GM21717 (cell line): ENCODE data around the gene NDUFB4.
"Not testable (repeated sequence)": the region's sequence is repeated elsewhere in the genome, so short reads cannot be mapped to it uniquely, and the experiment has no call there.

Experiments
- ATAC-seq: cut with Tn5 transposase; IDR thresholded peaks from one replicate; pipeline ENCODE4 v1.9.1; 2021; ENCODE audit warnings: mild to moderate bottlenecking, moderate library complexity; ENCODE audit not compliant: unreplicated experiment

NDUFB4 gene

DNA sequence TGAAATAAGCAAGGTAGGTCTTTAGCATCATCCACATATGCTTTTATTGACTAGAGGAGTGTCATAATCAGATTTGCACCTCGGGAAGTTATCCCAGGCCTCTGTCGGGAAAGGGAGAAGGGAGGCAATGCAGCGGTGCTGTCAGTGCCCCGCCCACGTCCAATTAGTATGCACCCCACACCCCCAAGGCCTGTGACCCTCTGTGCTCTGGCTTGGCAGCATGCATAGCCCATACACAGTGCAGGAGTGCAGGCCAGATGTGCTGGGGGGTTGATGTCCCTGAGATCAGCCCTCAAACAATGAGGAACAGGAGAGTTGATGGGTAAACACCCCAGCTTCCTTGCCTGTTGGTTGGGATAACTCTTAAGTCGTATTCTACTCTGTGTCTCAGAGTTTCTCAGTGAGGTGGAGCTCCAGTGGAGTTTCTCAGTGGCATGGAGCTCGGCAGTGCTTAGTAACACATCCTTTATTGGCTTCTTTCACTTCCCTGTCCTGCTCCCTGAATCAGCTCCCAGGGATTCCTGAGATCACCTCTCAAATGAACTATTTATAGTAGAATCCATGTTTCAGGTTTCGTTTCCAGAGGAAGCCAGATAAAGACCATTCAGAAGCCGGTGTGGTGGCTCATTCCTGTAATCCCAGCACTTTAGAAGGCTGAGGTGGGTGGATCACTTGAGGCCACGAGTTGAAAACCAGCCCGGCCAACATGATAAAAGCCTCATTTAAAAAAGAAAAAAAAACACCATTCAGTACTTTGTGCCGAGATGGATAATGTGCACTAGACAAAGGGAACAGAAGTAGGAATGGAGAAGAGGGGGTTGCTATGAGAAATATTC is 26.7 kb upstream of the NDUFB4 start:
- no peak for ATAC-seq

DNA sequence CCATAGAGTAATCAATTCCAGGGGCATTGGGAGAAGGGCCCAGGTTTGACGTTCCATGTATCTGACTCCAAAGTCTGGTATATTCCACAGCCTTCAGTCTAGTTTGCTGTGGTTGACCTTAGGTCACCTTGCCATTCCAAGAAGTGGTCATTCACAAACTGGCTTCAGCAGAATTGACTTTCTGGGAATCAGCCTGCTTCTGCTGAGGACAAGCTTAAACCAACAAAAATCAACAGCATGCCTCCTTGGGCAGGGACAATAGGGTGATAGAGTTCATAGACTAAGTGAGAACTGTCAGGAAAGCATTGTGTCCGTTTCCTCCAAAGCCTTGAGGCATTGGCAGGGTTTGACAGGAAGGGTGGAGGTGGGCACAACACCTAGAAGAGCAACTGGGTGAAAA is 24.1 kb upstream of the NDUFB4 start:
- no peak for ATAC-seq

DNA sequence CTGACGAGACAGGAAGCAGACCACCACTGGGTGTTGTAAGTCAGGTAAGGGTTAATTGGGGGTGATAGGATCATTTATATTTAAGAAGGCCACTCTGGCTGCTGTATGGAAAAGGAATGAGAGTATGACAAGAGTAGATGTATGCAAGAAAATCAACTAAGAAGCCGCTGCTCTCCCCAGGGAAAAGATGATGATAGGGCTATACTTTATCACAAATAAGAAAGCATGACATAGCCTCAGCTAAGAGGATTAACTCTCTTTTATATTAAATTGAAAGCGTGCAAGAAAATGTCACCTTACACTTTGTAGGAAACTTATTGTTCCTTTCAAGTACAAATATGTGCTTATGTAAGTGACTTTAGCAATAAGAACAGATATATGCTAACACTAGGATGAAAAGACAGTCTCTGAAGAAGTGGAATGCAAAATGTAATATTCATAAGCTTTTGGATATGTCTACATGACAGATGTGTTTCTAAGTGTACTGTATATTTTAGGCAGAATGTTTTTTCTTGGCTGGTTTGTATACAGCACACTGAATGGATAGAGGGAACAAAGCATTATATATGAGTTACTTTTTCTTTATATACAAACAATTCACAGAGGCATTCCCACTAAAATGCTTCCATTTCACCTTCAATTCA is 8.7 kb upstream of the NDUFB4 start:
- no peak for ATAC-seq

DNA sequence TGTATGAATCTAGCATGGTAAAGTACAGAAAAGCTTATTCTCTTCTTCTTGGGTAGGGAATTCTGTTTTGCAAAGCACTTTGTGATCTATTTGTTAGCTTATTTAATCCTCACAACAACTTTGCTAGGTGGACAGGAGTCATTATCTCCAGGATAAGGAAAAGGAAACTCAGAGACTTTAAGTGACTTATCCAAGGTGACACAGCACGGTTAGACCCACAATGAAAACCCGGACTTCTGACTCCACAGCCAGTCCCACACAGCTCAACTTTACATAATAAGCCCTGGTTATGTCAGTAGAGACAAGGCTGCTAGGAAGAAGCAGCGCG is 384 bp upstream of the NDUFB4 start:
- no peak for ATAC-seq

DNA sequence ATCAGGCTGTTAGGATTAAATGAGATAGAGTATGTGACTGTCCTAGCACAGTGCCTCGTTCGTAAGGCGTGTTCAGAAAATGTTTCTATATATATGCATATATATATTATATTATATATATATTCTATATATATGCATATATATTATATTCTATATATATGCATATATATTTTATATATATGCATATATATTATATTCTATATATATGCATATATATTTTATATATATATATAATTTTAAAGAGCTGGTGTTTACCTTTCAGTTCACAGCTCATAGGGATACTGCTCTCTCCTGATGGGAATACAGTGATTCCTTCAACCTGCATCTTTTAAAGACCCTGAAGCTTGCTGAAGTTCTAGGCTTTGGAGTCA is 702 bp downstream of the NDUFB4 start:
- no peak for ATAC-seq

DNA sequence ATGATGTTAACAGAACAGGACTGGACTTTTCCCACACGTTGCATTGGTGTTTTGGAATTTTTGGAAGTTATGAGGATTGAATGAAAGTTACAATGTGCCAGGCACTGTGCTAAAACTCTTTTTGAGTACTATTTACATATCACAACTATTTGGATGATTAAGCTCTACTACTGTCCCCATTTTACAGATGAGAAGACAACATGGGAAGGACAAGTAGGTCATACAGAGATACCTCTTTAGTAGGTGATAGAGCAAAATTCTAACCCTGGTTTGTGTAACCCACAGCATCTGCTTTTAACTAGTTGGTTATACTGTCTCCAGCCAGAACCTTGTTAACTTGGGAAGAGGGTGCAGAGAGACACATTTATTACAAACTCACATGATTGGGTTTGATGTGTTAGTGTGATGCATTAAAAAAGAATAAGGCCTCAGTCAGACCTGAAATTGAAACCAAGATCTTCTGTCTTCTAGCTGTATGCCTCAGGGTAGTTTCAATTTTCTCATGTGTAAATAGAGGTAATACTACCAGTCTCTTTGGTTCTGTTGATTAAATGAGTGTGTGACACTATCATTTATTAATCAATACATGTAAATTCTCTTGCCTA is 1.4 kb downstream of the NDUFB4 start:
- peak; percentile 49 for ATAC-seq

DNA sequence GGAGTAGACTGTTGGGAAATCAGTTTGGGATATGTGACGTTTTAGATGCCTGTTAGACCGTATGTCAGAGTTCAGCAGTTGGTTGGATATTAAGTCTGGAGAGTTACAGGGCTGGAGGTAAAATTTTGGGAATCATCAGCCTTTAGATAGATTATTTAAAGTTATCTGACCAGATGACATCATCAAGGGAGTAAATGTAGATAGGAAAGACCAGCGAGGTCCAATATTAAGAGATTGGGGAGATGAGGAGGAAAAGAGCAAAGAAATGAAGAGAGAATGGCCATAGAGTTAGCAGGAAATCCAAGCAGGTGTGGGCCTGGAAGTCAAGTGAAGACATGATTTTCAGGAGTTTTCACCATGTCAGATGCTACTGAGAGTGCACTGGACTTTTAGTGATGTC is 3.1 kb downstream of the NDUFB4 start:
- ATAC-seq, result no peak

DNA sequence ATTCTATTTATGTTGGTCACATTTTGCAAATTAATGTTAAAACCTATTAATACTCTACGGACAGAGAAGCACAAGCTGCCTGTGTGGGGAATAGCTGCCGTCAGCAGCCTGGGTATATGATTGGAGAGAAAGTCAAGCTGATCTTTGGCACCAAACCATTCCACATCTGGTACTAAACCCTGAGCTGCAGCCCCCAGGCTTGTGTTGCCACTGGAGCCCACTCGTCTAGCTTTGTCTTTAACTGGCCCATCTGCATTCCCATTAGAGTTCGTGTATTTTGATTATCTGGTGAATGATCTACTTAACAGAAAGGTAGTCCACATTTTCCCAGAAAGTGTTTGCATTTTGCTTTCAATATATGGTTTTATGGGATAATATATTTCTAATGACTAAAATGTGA is 5.4 kb downstream of the NDUFB4 start:
- no peak for ATAC-seq

DNA sequence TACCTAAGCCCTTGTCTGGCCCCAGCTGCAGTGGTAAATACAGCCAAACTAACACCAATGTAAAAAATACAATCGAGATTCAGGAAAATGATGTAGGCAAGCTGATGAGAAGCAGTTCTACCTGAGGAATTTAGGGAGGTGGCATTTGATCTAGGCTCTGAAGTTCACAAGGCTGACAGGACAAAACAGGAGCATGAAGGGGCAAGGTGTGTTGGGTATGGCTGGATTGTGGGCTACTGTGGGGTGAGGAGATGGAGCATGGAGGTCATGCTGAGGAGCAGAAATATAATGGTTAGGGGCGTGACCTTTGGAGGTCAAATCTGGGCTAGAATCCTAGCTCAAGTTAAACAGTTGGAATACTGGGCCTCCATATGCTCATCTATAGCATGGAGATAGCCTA is 6.5 kb downstream of the NDUFB4 start:
- no peak for ATAC-seq

DNA sequence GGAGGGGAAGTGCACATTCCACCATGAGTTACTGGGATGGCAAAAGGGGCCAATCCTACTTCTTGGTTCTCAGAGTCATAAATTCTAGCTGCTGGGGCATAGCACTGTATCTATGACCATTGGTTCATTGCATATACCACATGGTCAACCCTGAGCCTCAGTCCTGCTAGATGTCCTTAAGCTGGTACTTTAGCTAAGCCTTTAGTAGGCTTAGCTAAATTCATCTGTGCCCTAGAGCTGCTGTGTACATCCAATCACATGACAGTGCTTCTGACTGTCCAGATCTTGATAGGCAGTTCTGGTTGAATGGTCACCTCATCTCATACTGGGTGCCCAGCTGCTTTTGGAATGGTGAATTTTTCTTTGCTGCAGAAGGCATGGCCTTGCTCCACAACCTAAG is 8.2 kb downstream of the NDUFB4 start:
- ATAC-seq, result no peak

DNA sequence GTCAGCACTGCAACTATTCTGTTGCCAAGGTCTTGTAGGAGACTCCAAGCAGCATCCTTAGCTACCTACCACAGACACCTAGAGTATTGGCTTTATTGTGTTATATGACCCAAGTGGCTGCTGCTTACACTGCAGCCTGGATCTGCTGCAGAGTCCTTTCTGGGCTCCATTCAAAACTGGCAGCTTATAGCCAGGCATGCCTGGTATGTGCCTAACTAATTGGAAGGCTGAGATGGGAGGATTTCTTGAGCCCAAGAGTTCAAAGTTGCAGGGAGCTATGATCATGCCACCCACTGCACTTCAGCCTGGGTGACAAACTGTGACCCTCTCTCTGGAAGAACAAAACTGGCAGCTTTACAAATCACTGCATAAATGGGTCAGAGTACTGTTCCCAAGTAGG is 8.6 kb downstream of the NDUFB4 start:
- ATAC-seq, result no peak

DNA sequence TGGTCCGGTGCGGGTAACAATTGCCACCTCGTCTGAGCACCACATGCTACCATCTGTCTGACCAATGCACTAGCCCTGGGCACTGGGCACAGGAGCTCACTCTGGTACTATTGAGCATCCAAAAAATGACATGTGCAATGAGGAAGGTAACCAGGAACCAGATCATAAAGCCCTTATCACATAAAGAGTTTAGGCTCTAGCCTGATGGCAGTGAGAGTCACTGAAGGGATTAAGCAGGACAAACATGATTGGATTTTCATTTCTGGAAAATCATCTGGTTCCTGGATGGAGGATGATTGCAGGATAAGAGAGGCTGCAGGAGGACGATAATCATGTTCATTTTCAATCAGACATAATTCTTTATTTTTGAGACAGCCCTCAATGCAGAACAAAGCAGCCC is 12.4 kb downstream of the NDUFB4 start:
- no peak for ATAC-seq

DNA sequence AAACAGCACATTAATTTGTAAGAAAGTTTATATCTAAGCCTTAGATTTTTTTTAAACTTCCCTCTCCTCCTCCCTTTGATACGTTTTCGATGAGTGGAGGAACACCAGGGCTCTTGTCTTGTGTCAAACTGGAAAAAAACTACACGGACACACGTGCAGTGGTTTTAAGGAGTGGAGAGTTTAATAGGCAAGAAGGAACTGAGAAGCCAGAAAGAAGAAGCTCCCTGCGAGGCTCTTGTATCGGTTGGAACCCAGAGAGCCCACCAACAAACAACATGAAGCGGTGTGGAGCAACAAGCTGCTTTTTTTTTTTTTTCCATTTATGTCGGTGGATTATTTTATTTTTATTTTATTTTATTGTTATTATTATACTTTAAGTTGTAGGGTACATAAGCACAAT is 18.6 kb downstream of the NDUFB4 start:
- ATAC-seq, result no peak

DNA sequence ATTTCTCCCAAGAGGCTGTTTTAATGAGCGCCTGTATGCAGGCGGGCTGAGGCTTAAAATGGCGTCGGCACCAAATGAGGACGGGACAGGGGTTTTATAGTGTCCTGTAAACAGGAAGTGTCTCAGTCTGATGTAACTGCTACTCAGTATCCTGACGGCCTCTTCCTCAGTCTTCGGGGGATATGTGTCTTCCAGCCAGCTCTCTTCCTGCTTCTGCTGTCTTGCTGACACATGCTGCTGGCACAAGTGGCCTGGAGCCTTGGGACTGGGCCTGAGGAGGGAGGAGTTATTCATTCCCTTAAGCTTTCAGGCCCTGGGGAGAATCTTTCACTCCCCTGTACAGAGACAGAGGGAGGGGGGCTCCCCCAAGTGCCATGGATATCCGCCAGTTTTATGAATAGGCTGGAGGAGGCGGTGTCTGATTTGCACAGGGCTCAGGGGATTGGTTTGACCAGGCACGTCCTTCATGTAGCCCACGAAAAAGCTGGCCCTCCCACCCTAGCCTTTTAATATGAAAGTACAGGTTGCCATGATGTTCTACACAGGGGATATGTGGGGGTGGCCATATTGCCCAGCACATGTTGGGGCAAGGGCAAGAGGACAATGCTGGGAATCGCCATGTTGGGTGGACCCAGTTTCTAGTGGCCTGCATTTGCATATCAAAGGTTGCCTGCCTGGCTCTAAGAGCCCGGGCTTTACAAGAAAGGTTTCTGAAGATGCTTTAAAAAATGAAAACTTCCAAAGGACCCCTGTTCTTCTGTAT is 19.9 kb downstream of the NDUFB4 start:
- ATAC-seq, result no peak

DNA sequence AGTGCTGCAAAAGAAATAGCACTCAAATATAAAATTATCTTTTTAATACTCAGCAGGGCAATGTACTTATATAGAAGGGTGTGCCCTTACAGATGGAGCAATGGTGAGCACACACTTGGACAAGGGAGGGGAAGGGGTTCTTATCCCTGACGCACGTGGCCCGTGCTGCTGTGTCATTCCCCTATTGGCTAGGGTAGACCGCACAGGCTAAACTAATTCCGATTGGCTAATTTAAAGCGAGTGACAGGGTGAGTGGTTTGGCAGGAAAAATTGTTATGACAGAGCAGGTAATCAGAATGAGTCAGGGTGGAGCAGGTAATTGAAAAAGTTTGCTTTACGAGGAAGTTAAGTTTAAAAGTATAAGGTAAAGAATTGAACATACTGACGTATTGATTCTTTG is 20.6 kb downstream of the NDUFB4 start:
- not testable (repeated sequence) for ATAC-seq

DNA sequence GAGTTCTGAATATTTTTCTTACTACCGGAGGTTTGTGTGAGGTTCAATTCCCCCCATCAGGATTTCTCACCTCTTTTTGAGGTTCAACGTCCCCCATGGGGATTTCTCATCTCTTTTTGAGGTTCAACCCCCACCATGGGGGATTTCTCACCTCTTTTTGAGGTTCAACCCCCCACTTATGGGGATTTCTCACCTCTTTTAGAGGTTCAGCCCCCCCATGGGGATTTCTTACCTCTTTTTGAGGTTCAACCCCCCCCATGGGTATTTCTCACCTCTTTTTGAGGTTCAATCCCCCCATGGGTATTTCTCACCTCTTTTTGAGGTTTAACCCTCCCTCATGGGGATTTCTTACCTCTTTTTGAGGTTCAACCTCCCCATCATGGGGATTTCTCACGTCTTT is 26.3 kb downstream of the NDUFB4 start:
- no peak for ATAC-seq

DNA sequence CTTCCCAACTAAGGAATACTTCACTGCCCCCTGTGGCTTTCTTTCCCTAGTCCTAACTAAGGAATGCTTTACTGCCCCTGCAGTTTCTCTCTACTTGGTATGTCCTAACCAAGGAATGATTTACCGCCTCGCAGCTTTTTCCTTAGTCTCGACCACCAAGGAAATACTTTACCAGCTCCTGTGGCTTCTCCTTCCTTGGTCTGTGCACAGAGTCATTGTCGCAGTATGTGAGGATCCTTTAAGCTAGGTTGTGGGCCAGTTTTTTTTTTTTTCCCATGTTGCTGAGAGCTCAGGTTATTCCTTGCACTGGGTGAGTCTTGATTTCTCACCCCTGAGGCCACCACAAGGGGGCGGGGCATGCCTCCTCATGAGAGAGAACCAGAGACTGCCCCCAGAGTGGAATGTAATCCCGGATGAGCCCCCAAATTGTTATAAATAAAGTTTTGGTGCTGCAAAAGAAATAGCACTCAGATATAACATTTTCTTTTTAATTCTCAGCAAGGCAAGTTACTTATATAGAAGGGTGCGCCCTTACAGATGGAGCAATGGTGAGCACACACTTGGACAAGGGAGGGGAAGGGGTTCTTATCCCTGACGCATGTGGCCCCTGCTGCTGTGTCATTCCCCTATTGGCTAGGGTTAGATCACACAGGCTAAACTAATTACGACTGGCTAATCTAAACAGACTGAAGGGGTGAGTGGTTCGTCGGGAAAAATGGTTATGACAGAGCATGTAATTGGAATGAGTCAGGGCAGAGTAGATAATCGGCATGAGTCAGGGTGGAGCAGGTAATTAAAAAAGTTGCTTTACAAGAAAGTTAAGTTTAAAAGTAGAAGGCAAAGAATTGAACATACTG is 27.0 kb downstream of the NDUFB4 start:
- no peak for ATAC-seq

DNA sequence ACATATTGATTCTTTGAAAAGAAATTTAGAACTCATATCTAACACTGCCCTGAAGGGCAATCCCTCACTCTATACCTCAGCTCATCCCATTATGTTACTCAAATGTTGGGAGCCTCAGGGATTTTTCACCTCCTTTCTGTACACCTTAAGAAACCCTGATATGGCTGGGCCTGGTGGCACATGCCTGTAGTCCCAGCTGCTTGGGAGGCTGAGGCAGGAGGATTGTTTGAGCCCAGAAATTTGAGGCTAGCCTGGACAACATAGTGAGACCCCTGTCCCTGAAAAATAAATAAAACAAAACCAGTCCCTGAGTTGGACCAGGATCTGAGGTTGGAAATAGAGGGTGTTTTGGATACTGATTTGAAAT is 27.6 kb downstream of the NDUFB4 start:
- no peak for ATAC-seq

DNA sequence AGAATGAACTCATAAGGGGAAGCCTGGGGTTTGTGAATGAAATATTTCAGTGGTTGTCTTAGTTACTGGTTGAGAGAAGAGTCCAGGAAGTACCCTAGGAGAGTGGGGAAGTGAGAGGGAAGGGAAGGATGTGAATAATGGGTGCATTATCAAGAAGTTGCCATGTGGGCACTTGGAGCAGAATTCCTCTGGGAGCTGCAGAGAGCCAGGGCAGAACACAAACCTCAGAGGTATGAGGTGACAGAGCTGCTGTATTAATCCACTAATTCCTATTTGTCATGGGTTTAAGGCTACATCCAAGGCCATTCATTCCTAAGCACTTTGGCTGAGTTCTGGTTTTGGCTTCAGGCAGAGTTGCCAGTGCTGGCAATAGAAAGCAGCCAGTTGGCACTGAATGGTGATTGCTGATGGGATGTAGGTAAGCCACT is 29.0 kb downstream of the NDUFB4 start:
- no peak for ATAC-seq

DNA sequence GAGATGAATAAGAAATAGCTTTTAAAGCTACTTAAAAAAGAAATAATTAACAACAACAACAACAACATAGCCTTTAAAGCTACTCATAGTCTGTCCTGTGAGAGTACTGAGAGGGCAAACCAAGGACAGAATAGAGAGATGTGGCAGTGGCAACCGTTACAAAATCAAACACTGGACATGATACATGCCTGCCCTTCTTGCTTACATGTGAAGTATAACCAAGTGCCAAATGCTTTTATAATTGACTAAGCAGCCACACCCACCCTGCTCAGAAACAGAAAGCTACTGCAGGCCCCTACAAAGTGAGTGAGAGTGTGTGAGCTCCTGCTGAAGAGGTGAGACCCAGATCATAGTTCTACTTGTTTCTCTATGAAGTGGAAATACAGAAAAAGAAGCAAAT is 38.4 kb downstream of the NDUFB4 start:
- ATAC-seq, result no peak
